ENCODE data around the gene NXNL1. TPM values are rescaled to one million over a fixed set of nuclear protein-coding genes. Genes with fewer than 3 reads are reported as not detected.

The NXNL1 gene
- total RNA-seq, 1 experiment from 2014 or later = not detected

GRCh38 chr19:17455308-17456123 lies 5.2 kb downstream of the NXNL1 start:
- no peak for DNase-seq (ENCODE audit: low spot score)

- DNase-seq (ENCODE audit: low spot score) = no peak
Observed at GRCh38 chr19:17454576-17455071, 6.1 kb downstream of the NXNL1 start.

GRCh38 chr19:17451820-17452219 lies 8.9 kb downstream of the NXNL1 start:
- no peak for DNase-seq (ENCODE audit: low spot score)

- DNase-seq (ENCODE audit: low spot score) = peak; percentile 55
Observed at GRCh38 chr19:17450264-17451075, 10.3 kb downstream of the NXNL1 start.

GRCh38 chr19:17448131-17448967 lies 12.4 kb downstream of the NXNL1 start, which contains the start of gene TMEM221:
TMEM221 (minus strand) TSS chr19:17448668; CDS start chr19:17448462, 206 bp downstream.
- no peak for DNase-seq (ENCODE audit: low spot score)

- DNase-seq (ENCODE audit: low spot score) = no peak
Observed at GRCh38 chr19:17447704-17448130, 13.0 kb downstream of the NXNL1 start.

GRCh38 chr19:17445526-17446165 lies 15.1 kb downstream of the NXNL1 start:
- DNase-seq (ENCODE audit: low spot score) = no peak

GRCh38 chr19:17441241-17442021 lies 19.3 kb downstream of the NXNL1 start:
- DNase-seq (ENCODE audit: low spot score) = peak; percentile 41

GRCh38 chr19:17436874-17437267 lies 23.9 kb downstream of the NXNL1 start:
- DNase-seq (ENCODE audit: low spot score) = no peak

- no peak for DNase-seq (ENCODE audit: low spot score)
Observed at GRCh38 chr19:17436094-17436873, 24.4 kb downstream of the NXNL1 start.

GRCh38 chr19:17435218-17435617 lies 25.5 kb downstream of the NXNL1 start:
- no peak for DNase-seq (ENCODE audit: low spot score)

- no peak for DNase-seq (ENCODE audit: low spot score)
Observed at GRCh38 chr19:17431417-17431816, 29.3 kb downstream of the NXNL1 start.

GRCh38 chr19:17429641-17430113 lies 31.0 kb downstream of the NXNL1 start:
- DNase-seq (ENCODE audit: low spot score) = no peak

- DNase-seq (ENCODE audit: low spot score) = no peak
Observed at GRCh38 chr19:17424743-17425365, 35.9 kb downstream of the NXNL1 start.

GRCh38 chr19:17423429-17424208 lies 37.1 kb downstream of the NXNL1 start:
- no peak for DNase-seq (ENCODE audit: low spot score)

GRCh38 chr19:17421942-17422341 lies 38.8 kb downstream of the NXNL1 start:
- DNase-seq (ENCODE audit: low spot score) = no peak

- no peak for DNase-seq (ENCODE audit: low spot score)
Observed at GRCh38 chr19:17420475-17420924, 40.2 kb downstream of the NXNL1 start.
